Measurements from ENCODE around the gene NEURL3. TPM values are rescaled to one million over a fixed set of nuclear protein-coding genes. Genes with fewer than 3 reads are reported as not detected.

NEURL3 gene
- total and polyA plus RNA-seq, 2 of the 4 experiments (the other 2 are of a cell fraction), result not detected

GRCh38 chr2:96520231-96520630 lies 15.1 kb upstream of the NEURL3 start:
- H3K4me1 ChIP-seq (ENCODE audit: control insufficient read depth, insufficient read depth, low read length), result no peaks in the 10 kb centered on the region
- H2BK120ac ChIP-seq (ENCODE audit: low read depth, low read length), result no peak overlapping the region
- H3K9me1 ChIP-seq (ENCODE audit: insufficient read depth, low read length), result no peaks in the 10 kb centered on the region; the same call in 1 of the 2 replicates
- H4K8ac ChIP-seq (ENCODE audit: low read depth in 2 of 2, low read length in 2 of 2), result no peak overlapping the region
- ATAC-seq (ENCODE audit: low read depth) (no peak), DNase-seq (no peak)
- POLR2A ChIA-PET (ENCODE audit: unreplicated experiment), result no interaction called here
- H3K18ac ChIP-seq (ENCODE audit: low read depth, low read length), result no peak overlapping the region
- no peak overlapping the region for H3K4me3 ChIP-seq (ENCODE audit: insufficient read depth, low read depth, low read length)
- no peak overlapping the region for H2AK5ac ChIP-seq (ENCODE audit: low read depth, low read length)
- no peak overlapping the region for H4K5ac ChIP-seq (ENCODE audit: low read depth, low read length)
- no peak overlapping the region for H2BK5ac ChIP-seq (ENCODE audit: low read depth, low read length, poor library complexity, severe bottlenecking)
- H2BK20ac ChIP-seq (ENCODE audit: low read depth, low read length), result no peak overlapping the region
- H2AK9ac ChIP-seq (replicated peaks; ENCODE audit: low read depth, low read length, poor library complexity), result no peak overlapping the region
- no peak overlapping the region for H3K4ac ChIP-seq (ENCODE audit: low read depth, low read length)
- H3K4me2 ChIP-seq (ENCODE audit: low read depth, low read length), result no peak overlapping the region
- H3K27ac ChIP-seq (ENCODE audit: insufficient read depth, low read length), result no peak overlapping the region
- H3K36me3 ChIP-seq (ENCODE audit: control insufficient read depth, insufficient read depth, low read length), result no peaks in the 10 kb centered on the region
- in situ Hi-C loops (cut with MboI; ENCODE audit: low sequenced_read_pairs), result loop anchor here (25.0 kb wide), 1 partner anchor 508 kb away; no protein-coding TSS in a partner anchor
- H4K20me1 ChIP-seq (ENCODE audit: insufficient read depth, low read length), result no peaks in the 10 kb centered on the region
- H3K56ac ChIP-seq (ENCODE audit: extremely low read depth, insufficient read depth, low read length), result no peak overlapping the region
- TF ChIP-seq CEBPB (IDR thresholded peaks at IDR 0.05; ENCODE audit: low read depth, low read length) (no peak), RFX5 (IDR thresholded peaks at IDR 0.05; ENCODE audit: low read depth, low read length) (no peak), ELK1 (IDR thresholded peaks at IDR 0.05; ENCODE audit: borderline replicate concordance, low read depth, low read length) (no peak), CHD1 (IDR thresholded peaks at IDR 0.05; ENCODE audit: low read depth, low read length) (no peak), RAD21 (IDR thresholded peaks at IDR 0.05; ENCODE audit: low read length) (no peak), USF2 (IDR thresholded peaks at IDR 0.05; ENCODE audit: low read depth, low read length) (no peak), MAFK (IDR thresholded peaks at IDR 0.05; ENCODE audit: low read depth, low read length) (no peak), CTCF (conservative IDR thresholded peaks at IDR 0.05; ENCODE audit: low read depth, low read length) (no peak), NFE2L2 (IDR thresholded peaks at IDR 0.05; ENCODE audit: low read depth, low read length) (no peak)
- no peak overlapping the region for H3K23ac ChIP-seq (ENCODE audit: low read depth, low read length)
- no peaks in the 10 kb centered on the region; the same call in 1 of the 2 replicates for H3K9me3 ChIP-seq (ENCODE audit: control insufficient read depth, insufficient read depth, low read length)
- WGBS, 2 experiments (ENCODE audit: extremely low coverage in 2 of 2, insufficient read length in 1 of 2), result no CpG with 5 or more reads among the region's 4 CpGs
- CTCF ChIA-PET, result no interaction called here
- BruUV-seq (replicated peaks), result no TSS peak
- H2BK15ac ChIP-seq (ENCODE audit: low read depth, low read length), result no peak overlapping the region
- H4K91ac ChIP-seq (ENCODE audit: insufficient read depth, low read depth, low read length), result no peak overlapping the region
- H3K14ac ChIP-seq (replicated peaks; ENCODE audit: low read depth, low read length), result no peak overlapping the region
- no peaks in the 10 kb centered on the region for H3K79me1 ChIP-seq (ENCODE audit: low read depth in 1 of 2, low read length in 2 of 2)
- dilution Hi-C loops (cut with HindIII; ENCODE audit: low sequenced_read_pairs, unreplicated experiment), result no loop called here
- peaks cover 26% of the 10 kb centered on the region for H3K27me3 ChIP-seq (ENCODE audit: control insufficient read depth, insufficient read depth, low read length)
- no peak overlapping the region for H3K9ac ChIP-seq (ENCODE audit: low read depth, low read length)
- intact Hi-C loops (cut with micrococcal nuclease), result no loop called here
- H2AFZ ChIP-seq (replicated peaks; ENCODE audit: low read length, poor library complexity), result no peak overlapping the region
